ENCODE measurements around the gene CDHR1.

Gene CDHR1

GRCh38 chr10:84235096-84235495 is 40.8 kb downstream of the CDHR1 start:
- TF ChIP-seq CSDC2 (CRISPR knock-in tag; IDR thresholded peaks at IDR 0.05): no peak
- TF ChIP-seq TCF4 (CRISPR knock-in tag; IDR thresholded peaks at IDR 0.05; ENCODE audit: borderline replicate concordance): no peak
- TF ChIP-seq ZNF8 (CRISPR knock-in tag; IDR thresholded peaks at IDR 0.05): no peak
- TF ChIP-seq GLIS3 (CRISPR knock-in tag; IDR thresholded peaks at IDR 0.05): no peak
- no peak for TF ChIP-seq TSHZ2 (CRISPR knock-in tag; IDR thresholded peaks at IDR 0.05)
- TF ChIP-seq PATZ1 (CRISPR knock-in tag; IDR thresholded peaks at IDR 0.05; ENCODE audit: borderline replicate concordance): no peak
- TF ChIP-seq ZFP30 (CRISPR knock-in tag; IDR thresholded peaks at IDR 0.05): no peak
- no peak for TF ChIP-seq ZNF565 (CRISPR knock-in tag; conservative IDR thresholded peaks at IDR 0.05; ENCODE audit: low read depth)
- no peak for TF ChIP-seq POU6F1 (CRISPR knock-in tag; IDR thresholded peaks at IDR 0.05; ENCODE audit: borderline replicate concordance, low read depth)
- TF ChIP-seq BACH2 (CRISPR knock-in tag; IDR thresholded peaks at IDR 0.05; ENCODE audit: borderline replicate concordance): no peak
- no peak for TF ChIP-seq SNAI2 (CRISPR knock-in tag; IDR thresholded peaks at IDR 0.05)
- TF ChIP-seq OSR1 (CRISPR knock-in tag; IDR thresholded peaks at IDR 0.05): no peak
- TF ChIP-seq ZC3H10 (CRISPR knock-in tag; IDR thresholded peaks at IDR 0.05): no peak
- no peak for TF ChIP-seq ESRRG (CRISPR knock-in tag; IDR thresholded peaks at IDR 0.05)
- TF ChIP-seq ZFP3 (CRISPR knock-in tag; IDR thresholded peaks at IDR 0.05): no peak
- no peak for TF ChIP-seq TOX (CRISPR knock-in tag; IDR thresholded peaks at IDR 0.05; ENCODE audit: borderline replicate concordance)
- ATAC-seq: no peak

- no peak for ATAC-seq
- no peak for TF ChIP-seq ZFP30 (CRISPR knock-in tag; IDR thresholded peaks at IDR 0.05)
- no peak for TF ChIP-seq POU6F1 (CRISPR knock-in tag; IDR thresholded peaks at IDR 0.05; ENCODE audit: borderline replicate concordance, low read depth)
- TF ChIP-seq ARNTL (CRISPR knock-in tag; IDR thresholded peaks at IDR 0.05; ENCODE audit: borderline replicate concordance, low read depth): no peak
- no peak for TF ChIP-seq TOX (CRISPR knock-in tag; IDR thresholded peaks at IDR 0.05; ENCODE audit: borderline replicate concordance)
These were observed 42.5 kb downstream of the CDHR1 start for GRCh38 chr10:84236807-84237198.

GRCh38 chr10:84237199-84238051 is 43.1 kb downstream of the CDHR1 start:
- no peak for TF ChIP-seq BACH2 (CRISPR knock-in tag; IDR thresholded peaks at IDR 0.05; ENCODE audit: borderline replicate concordance)
- TF ChIP-seq ZNF70 (CRISPR knock-in tag; IDR thresholded peaks at IDR 0.05): no peak
- TF ChIP-seq ZNF8 (CRISPR knock-in tag; IDR thresholded peaks at IDR 0.05): no peak
- TF ChIP-seq OSR1 (CRISPR knock-in tag; IDR thresholded peaks at IDR 0.05): no peak
- no peak for TF ChIP-seq TCF4 (CRISPR knock-in tag; IDR thresholded peaks at IDR 0.05; ENCODE audit: borderline replicate concordance)
- TF ChIP-seq ARNTL (CRISPR knock-in tag; IDR thresholded peaks at IDR 0.05; ENCODE audit: borderline replicate concordance, low read depth): no peak
- no peak for TF ChIP-seq CSRNP3 (CRISPR knock-in tag; IDR thresholded peaks at IDR 0.05)
- TF ChIP-seq TOX (CRISPR knock-in tag; IDR thresholded peaks at IDR 0.05; ENCODE audit: borderline replicate concordance): no peak
- TF ChIP-seq TSHZ2 (CRISPR knock-in tag; IDR thresholded peaks at IDR 0.05): no peak
- ATAC-seq: no peak

All from SK-N-SH treated with all-trans-retinoic acid at 6 μM for 48 hours (cell line).